ENCODE data around the gene AP3B1.
A peak's percentile ranks its signal among the peaks of the same experiment; 100 is the strongest.
"Not testable (repeated sequence)": the region's sequence is repeated elsewhere in the genome, so short reads cannot be mapped to it uniquely, and the experiment has no call there.

Gene AP3B1

GRCh38 chr5:78063495-78063894 lies 231.0 kb downstream of the AP3B1 start:
- TF ChIP-seq CTCF (conservative IDR thresholded peaks at IDR 0.05; ENCODE audit: low read length), result no peak
- H3K4me3 ChIP-seq (ENCODE audit: low read length), result no peak overlapping the region
- no peak for DNase-seq (ENCODE audit: low read depth)

DNA sequence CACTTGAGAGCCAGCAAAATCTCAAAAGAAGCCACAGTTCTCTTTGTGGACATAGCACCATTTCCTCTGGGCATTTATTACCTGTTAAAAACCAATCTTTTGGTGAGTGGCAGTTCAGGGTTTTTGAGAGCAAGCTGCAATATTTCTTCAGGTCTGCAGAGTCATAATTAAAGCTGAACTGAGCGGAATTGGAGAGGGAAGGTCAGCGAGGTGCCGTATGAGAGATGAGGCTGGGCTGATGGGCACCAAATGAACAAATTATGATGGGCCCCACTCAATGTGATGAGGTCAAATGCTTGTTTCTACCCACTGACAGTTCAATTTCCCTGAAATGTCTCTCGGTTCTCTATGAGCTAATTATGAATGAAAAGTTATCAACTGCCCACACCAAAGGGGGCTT lies 231.9 kb downstream of the AP3B1 start:
- H3K4me3 ChIP-seq (ENCODE audit: low read length), result no peak overlapping the region
- no peak for DNase-seq (ENCODE audit: low read depth)
- no peak for TF ChIP-seq CTCF (conservative IDR thresholded peaks at IDR 0.05; ENCODE audit: low read length)

DNA sequence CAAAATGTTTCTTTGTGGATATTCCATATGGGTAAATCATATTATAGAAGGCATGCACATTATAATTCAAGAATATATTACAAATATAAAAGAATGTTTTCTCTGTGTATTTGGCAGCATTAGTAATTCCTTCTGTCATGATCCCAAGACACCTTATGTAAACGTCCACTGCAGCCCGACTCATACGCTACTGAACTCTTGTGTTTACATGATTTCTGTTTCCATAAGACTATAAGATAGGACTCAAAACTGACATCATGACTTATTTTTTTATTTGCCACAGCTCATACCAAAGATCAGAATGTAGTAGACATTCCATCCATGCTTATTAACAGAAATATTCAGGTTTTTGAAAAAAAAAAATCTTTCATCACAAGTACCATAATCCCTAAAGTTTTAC lies 234.1 kb downstream of the AP3B1 start:
- DNase-seq (ENCODE audit: low read depth), result peak; percentile 18
- no peak for TF ChIP-seq CTCF (conservative IDR thresholded peaks at IDR 0.05; ENCODE audit: low read length)
- no peak overlapping the region for H3K4me3 ChIP-seq (ENCODE audit: low read length)

DNA sequence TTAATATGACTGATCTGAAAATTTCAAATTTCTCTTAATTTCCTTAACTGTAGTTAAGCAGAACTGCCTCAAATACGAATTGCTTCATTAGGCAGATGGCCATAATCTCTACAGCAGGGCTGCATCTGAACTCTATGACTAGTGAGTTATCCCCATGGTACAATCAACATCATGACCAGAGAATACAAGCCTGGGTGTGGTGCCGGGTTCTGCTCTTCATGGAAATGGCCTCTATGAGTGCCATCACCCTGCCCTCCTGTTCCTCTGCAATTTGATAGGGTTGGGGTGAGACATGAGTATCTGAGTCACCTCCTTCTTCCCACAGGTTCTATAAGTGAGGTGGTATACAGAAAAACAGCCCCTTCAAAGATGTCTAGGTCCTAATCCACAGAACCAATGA lies 235.9 kb downstream of the AP3B1 start:
- TF ChIP-seq CTCF (conservative IDR thresholded peaks at IDR 0.05; ENCODE audit: low read length), result no peak
- no peak for DNase-seq (ENCODE audit: low read depth)
- H3K4me3 ChIP-seq (ENCODE audit: low read length), result no peak overlapping the region

DNA sequence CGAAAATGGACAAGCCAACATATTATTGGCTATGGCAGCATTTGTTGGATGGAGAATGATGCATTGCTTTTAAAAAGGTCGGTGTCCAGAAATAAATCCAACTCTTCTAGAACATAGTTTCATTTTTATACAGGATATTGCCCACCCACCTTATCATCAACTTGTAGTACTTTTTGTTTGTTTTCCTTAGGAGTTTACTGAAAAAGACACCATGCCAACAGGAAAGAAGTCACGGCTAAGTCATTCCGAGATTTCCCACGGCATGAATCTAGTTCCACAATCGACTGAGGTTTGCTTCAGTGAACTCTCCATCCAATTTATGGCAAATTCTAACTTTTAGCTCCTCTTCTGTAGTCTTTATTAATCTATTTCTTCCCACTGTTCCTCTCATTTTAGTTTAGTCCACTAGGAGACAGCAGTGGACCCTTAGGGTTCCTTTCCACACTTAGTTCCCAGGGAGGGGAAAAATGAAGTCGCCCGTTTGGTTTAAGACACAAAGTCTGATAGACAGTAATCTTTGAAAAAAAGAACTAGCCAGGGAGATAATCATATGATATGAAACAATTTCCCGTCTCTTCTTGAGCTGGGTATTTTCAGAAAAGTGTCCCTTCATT lies 237.5 kb downstream of the AP3B1 start:
- H3K4me3 ChIP-seq (ENCODE audit: low read length), result no peak overlapping the region
- no peak for TF ChIP-seq CTCF (conservative IDR thresholded peaks at IDR 0.05; ENCODE audit: low read length)
- DNase-seq (ENCODE audit: low read depth), result no peak

DNA sequence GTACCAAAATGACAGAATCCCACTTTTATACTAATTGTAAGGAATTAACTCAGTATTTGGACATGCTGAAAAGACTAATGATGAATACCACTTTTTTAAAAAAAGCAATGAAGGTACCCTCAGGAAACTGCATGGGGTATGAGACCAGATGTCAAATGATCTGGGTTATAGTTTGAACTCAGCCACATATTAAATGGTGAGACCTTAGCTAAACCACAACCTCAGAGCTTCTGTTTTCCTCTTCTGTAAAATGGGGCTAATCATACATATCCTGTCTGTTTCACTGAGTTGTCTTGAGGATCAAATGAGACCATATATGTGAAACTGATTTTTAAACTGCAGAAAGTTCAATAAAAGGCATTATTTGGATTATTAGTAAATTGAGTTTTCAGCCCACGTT lies 238.4 kb downstream of the AP3B1 start:
- H3K4me3 ChIP-seq (ENCODE audit: low read length), result no peak overlapping the region
- DNase-seq (ENCODE audit: low read depth), result no peak
- TF ChIP-seq CTCF (conservative IDR thresholded peaks at IDR 0.05; ENCODE audit: low read length), result no peak

DNA sequence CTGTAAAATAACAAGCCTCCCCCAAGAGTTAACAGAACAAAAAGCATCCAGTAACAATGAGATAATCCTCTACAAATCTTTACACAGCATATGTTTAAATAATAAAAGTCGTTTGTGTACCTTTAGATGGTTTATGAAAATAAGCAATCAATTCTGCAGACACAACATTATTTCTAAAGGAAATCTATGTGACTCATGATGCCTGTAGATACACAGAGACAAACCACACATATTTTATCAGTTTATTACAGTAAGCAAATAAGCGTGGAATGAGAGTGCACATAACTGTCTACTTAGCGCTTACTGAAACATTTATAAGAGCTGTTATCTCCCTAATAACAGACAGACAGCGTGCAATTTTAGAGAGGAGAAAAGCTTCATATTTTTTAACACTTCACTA lies 243.6 kb downstream of the AP3B1 start:
- H3K4me3 ChIP-seq (ENCODE audit: low read length), result no peak overlapping the region
- TF ChIP-seq CTCF (conservative IDR thresholded peaks at IDR 0.05; ENCODE audit: low read length), result no peak
- peak; percentile 46 for DNase-seq (ENCODE audit: low read depth)

DNA sequence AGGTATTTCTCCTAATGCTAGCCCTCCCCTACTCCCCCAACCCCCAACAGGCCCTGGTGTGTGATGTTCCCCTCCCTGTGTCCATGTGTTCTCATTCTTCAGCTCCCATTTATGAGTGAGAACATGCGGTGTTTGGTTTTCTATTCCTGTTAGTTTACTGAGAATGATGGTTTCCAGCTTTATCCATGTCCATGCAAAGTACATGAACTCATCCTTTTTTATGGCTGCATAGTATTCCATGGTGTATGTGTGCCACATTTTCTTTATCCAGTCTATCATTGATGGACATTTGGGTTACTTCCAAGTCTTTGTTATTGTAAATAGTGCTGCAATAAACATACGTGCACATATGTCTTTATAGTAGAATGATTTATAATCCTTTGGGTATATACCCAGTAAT lies 247.7 kb downstream of the AP3B1 start:
- H3K4me3 ChIP-seq (ENCODE audit: low read length); DNase-seq (ENCODE audit: low read depth): not testable (repeated sequence)
